ENCODE measurements around the gene FNIP1.

Gene FNIP1

DNA sequence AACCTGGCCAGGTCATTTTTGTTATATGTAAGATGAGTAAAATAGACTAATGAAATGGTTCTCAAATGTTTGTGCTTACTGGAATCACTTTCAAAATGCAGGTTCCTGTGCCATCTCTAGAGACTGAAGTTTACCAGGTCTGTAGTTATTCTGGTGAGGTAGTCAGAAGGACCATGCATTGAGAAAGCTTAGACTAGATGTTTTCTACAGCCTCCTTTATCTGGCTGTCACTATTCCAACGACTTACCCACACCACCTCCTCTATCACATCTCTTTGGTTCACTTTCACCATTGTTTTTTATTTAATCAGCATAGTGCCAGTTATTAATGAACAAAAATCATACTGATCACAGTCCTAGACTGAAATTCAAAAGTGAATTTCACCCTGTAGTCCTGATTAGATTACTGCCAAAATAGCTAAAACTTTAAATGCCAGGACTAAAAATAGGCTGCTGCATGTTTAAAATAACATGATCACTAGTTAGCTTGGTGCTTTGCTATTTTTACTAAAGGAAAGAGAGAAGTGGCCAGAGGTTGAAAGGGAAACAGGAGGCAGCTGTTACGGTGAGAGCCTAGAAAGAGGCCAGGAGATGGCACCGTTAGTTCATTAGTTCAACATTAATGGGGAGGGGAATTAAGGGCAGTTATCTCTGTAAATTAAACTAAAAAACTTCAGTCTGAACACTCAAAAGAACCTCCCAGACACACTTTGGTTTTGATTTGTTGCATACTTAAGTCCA is 13.9 kb upstream of the FNIP1 start:
- Histone ChIP-seq H3K27me3 (replicated peaks) (no peaks in the 10 kb centered on the region), H3K4me3 (ENCODE audit: low read depth, low read length) (no peak overlapping the region), H3K36me3 (replicated peaks) (no peaks in the 10 kb centered on the region), H3K27ac (no peak overlapping the region)
- DNase-seq: no peak
- in situ Hi-C loops (cut with HindIII; ENCODE audit: low pct_ligation_motif_present, low sequenced_read_pairs): no loop called here
- TF ChIP-seq CTCF (IDR thresholded peaks at IDR 0.05; ENCODE audit: low read depth, low read length, missing control alignments): peak; percentile 53

DNA sequence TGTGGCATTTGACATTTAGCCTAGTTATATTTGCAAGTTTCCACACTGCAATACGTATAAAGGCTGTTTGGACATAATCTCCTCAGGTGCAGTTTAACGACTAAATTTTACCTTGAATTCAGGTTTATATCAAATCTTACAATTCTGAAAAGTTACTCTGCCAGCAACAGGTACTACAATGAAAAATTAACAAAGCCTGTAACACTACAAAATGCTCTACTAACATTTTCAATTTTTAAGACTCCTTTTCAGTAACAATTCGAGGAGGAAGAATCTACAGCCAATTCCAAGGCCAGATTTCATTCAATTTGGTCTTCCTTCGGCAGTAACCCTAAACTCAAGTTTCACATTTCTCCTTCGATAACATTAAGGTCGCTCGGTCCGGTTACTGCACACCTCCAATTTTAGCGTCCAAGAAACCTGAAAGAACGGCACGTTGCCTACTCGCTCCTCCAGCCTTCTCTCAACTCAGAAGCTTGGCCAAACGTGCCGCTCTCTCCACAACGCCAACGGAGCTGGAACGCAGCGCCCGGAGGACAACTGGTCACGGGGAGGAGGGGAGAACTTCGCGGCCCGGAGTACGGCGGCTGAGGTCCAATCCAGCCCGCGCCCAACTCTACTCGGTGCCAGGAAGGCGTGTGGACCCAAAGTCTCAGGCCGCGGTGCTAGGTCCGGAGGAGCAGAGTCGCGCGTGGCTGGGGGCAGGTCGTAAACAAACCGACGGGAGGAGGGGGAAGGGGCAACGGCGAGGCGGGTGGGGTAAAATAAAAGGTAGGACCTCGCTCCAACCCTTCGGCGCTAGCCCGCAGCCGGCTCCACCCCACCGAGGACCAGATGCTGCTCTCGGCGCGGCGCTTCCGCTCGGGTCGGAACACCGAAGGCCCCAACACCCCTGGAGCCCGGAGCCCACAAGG is 681 bp downstream of the FNIP1 start:
- TF ChIP-seq CTCF (IDR thresholded peaks at IDR 0.05; ENCODE audit: low read depth, low read length, missing control alignments): no peak
- peaks cover 5% of the 10 kb centered on the region for H3K36me3 ChIP-seq (replicated peaks)
- peak overlapping the region; percentile 98 for H3K4me3 ChIP-seq (ENCODE audit: low read depth, low read length)
- peak; percentile 35 for DNase-seq
- in situ Hi-C loops (cut with HindIII; ENCODE audit: low pct_ligation_motif_present, low sequenced_read_pairs): no loop called here
- no peaks in the 10 kb centered on the region for H3K27me3 ChIP-seq (replicated peaks)
- peak overlapping the region; percentile 99 for H3K27ac ChIP-seq

- Histone ChIP-seq H3K4me3 (ENCODE audit: low read depth, low read length) (peak overlapping the region; percentile 98), H3K36me3 (replicated peaks) (peaks cover 5% of the 10 kb centered on the region), H3K27me3 (replicated peaks) (no peaks in the 10 kb centered on the region), H3K27ac (no peak overlapping the region)
- TF ChIP-seq CTCF (IDR thresholded peaks at IDR 0.05; ENCODE audit: low read depth, low read length, missing control alignments): no peak
- DNase-seq: no peak
- in situ Hi-C loops (cut with HindIII; ENCODE audit: low pct_ligation_motif_present, low sequenced_read_pairs): no loop called here
These were observed 1.6 kb downstream of the FNIP1 start for GRCh38 chr5:131795228-131795627.

- in situ Hi-C loops (cut with HindIII; ENCODE audit: low pct_ligation_motif_present, low sequenced_read_pairs): no loop called here
- no peak for DNase-seq
- no peak overlapping the region for H3K27ac ChIP-seq
These were observed 2.2 kb downstream of the FNIP1 start for GRCh38 chr5:131794586-131794985.

GRCh38 chr5:131792896-131793295 is 3.9 kb downstream of the FNIP1 start:
- H3K27me3 ChIP-seq (replicated peaks): no peaks in the 10 kb centered on the region
- in situ Hi-C loops (cut with HindIII; ENCODE audit: low pct_ligation_motif_present, low sequenced_read_pairs): no loop called here
- H3K36me3 ChIP-seq (replicated peaks): peaks cover 5% of the 10 kb centered on the region
- no peak overlapping the region for H3K27ac ChIP-seq
- TF ChIP-seq CTCF (IDR thresholded peaks at IDR 0.05; ENCODE audit: low read depth, low read length, missing control alignments): no peak
- H3K4me3 ChIP-seq (ENCODE audit: low read depth, low read length): no peak overlapping the region
- DNase-seq: no peak

More at GRCh38 chr5:131794586-131794985, 2.2 kb downstream of the FNIP1 start:
- TF ChIP-seq CTCF (IDR thresholded peaks at IDR 0.05; ENCODE audit: low read depth, low read length, missing control alignments): no peak
- peaks cover 5% of the 10 kb centered on the region for H3K36me3 ChIP-seq (replicated peaks)
- no peaks in the 10 kb centered on the region for H3K27me3 ChIP-seq (replicated peaks)
- peak overlapping the region; percentile 98 for H3K4me3 ChIP-seq (ENCODE audit: low read depth, low read length)

Data from brain microvascular endothelial cell (primary cell).